Peyer's patch (tissue), 4 donors: ENCODE results near the gene AK9.

Experiments used
- CTCF ChIP-seq, 6 experiments: fragments of 450-650 bp in 4 of 6; fragments of 200-600 bp in 2 of 6; sonication (generic) in 1 of 6; IDR thresholded peaks; one replicate each; pipeline ENCODE4 v1.5.1; 2017 to 2019; ENCODE audit warnings: antibody characterized with exemption in 6 of 6, mild to moderate bottlenecking in 3 of 6, moderate library complexity in 1 of 6
- POLR2A ChIP-seq, 2 donors: fragments of 450-650 bp; IDR thresholded peaks; one replicate each; pipeline ENCODE4 v1.5.1; 2017; ENCODE audit warnings: antibody characterized with exemption in 2 of 2, mild to moderate bottlenecking in 2 of 2, moderate library complexity in 2 of 2

DNA sequence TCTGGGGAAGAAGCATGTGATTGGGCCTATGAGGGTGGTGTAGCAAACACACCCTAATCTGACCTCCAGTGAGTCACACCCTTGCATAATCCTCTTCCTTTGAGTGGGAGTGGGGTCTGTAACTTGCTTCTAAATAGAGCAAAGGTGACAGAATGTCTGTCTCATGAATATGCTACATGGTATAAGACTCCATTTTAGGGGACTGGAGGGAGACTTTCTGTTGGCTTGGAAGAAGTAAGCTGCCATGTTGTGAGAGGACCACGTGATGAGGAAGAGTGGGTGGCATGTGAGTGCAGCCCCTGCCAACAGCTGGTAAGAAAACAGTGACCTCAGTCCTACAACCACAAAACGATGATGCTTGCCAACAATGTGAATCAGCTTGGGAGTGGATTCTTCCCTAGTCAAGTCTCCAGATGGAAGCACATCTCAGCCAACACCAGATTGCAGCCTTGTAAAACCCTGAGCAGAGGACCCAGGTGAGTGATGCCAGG lies 3.7 kb downstream of the AK9 start:
- no peak for TF ChIP-seq CTCF (IDR thresholded peaks at IDR 0.05)
- TF ChIP-seq POLR2A (IDR thresholded peaks at IDR 0.05), result no peak
